Measurements from ENCODE around the gene ORAI3. TPM values are rescaled to one million over a fixed set of nuclear protein-coding genes. Genes with fewer than 3 reads are reported as not detected.

The ORAI3 gene
- total RNA-seq, 4 donors from 2014 or later: 10.3 to 15.6 (median 12.5) TPM

- no peak for ATAC-seq
- Histone ChIP-seq H3K27me3 (no peaks in the 10 kb centered on the region), H3K9me3 (no peaks in the 10 kb centered on the region), H3K4me3 (no peak overlapping the region), H3K27ac (no peak overlapping the region), H3K36me3 (peaks cover 15 to 100% of the 10 kb centered on the region in 2 donors), H3K4me1 (no peaks in the 10 kb centered on the region)
- in situ Hi-C loops (cut with MboI; ENCODE audit: low sequenced_read_pairs in 4 of 4) (loop anchor here in 1 of 4 donors (25.0 kb wide), 1 partner anchor 471 kb away; the partner anchor contains the start of genes COX6A2 and ZNF843), intact Hi-C loops (cut with DNase I; ENCODE audit: low total_unique reads) (no loop called here)
- DNase-seq: no peak
- TF ChIP-seq CTCF (IDR thresholded peaks at IDR 0.05 in 4 of 5, conservative IDR thresholded peaks at IDR 0.05 in 1 of 5) (no peak), POLR2A (IDR thresholded peaks at IDR 0.05) (no peak)
Observed at GRCh38 chr16:30966033-30966619, 17.3 kb downstream of the ORAI3 start.

- no peak for TF ChIP-seq CTCF (IDR thresholded peaks at IDR 0.05 in 4 of 5, conservative IDR thresholded peaks at IDR 0.05 in 1 of 5)
- TF ChIP-seq POLR2A (IDR thresholded peaks at IDR 0.05): no peak
- in situ Hi-C loops (cut with MboI; ENCODE audit: low sequenced_read_pairs in 4 of 4) (loop anchor here in 1 of 4 donors (25.0 kb wide), 1 partner anchor 470 kb away; the partner anchor contains the start of genes COX6A2 and ZNF843), intact Hi-C loops (cut with DNase I; ENCODE audit: low total_unique reads) (no loop called here)
- Histone ChIP-seq H3K27me3 (no peaks in the 10 kb centered on the region), H3K4me1 (no peaks in the 10 kb centered on the region), H3K27ac (no peak overlapping the region), H3K36me3 (peaks cover 9 to 100% of the 10 kb centered on the region in 2 donors), H3K9me3 (no peaks in the 10 kb centered on the region), H3K4me3 (no peak overlapping the region)
- ATAC-seq: no peak
- DNase-seq: no peak
Observed at GRCh38 chr16:30967795-30968194, 18.9 kb downstream of the ORAI3 start.

GRCh38 chr16:30969246-30969842, 20.5 kb downstream of the ORAI3 start:
- intact Hi-C loops (cut with DNase I; ENCODE audit: low total_unique reads): no loop called here
- in situ Hi-C loops (cut with MboI; ENCODE audit: low sequenced_read_pairs in 4 of 4): loop anchor here in 1 of 4 donors (25.0 kb wide), 1 partner anchor 468 kb away; the partner anchor contains the start of genes COX6A2 and ZNF843
- H3K9me3 ChIP-seq: no peaks in the 10 kb centered on the region
- ATAC-seq (no peak), DNase-seq (no peak)
- peaks cover 9 to 100% of the 10 kb centered on the region in 2 donors for H3K36me3 ChIP-seq
- no peaks in the 10 kb centered on the region for H3K4me1 ChIP-seq
- no peaks in the 10 kb centered on the region for H3K27me3 ChIP-seq
- H3K4me3 ChIP-seq: no peak overlapping the region
- H3K27ac ChIP-seq: no peak overlapping the region
- no peak for TF ChIP-seq CTCF (IDR thresholded peaks at IDR 0.05 in 4 of 5, conservative IDR thresholded peaks at IDR 0.05 in 1 of 5)
- TF ChIP-seq POLR2A (IDR thresholded peaks at IDR 0.05): no peak

GRCh38 chr16:30971298-30971697, 22.4 kb downstream of the ORAI3 start:
- DNase-seq: no peak
- Histone ChIP-seq H3K27ac (no peak overlapping the region), H3K9me3 (no peaks in the 10 kb centered on the region), H3K4me3 (no peak overlapping the region), H3K27me3 (no peaks in the 10 kb centered on the region), H3K36me3 (peaks cover 5 to 100% of the 10 kb centered on the region in 2 donors), H3K4me1 (no peaks in the 10 kb centered on the region)
- intact Hi-C loops (cut with DNase I; ENCODE audit: low total_unique reads) (no loop called here), in situ Hi-C loops (cut with MboI; ENCODE audit: low sequenced_read_pairs in 4 of 4) (loop anchor here in 1 of 4 donors (25.0 kb wide), 1 partner anchor 466 kb away; the partner anchor contains the start of genes COX6A2 and ZNF843)
- TF ChIP-seq CTCF (IDR thresholded peaks at IDR 0.05 in 4 of 5, conservative IDR thresholded peaks at IDR 0.05 in 1 of 5): no peak
- TF ChIP-seq POLR2A (IDR thresholded peaks at IDR 0.05): no peak
- ATAC-seq: no peak

Measured in gastrocnemius medialis (tissue), 4 donors.